Activated CD8-positive, alpha-beta T cell treated with anti-CD3 and anti-CD28 coated beads for 36 hours (primary cell): ENCODE results near the gene CNP. TPM values are rescaled to one million over a fixed set of nuclear protein-coding genes. Genes with fewer than 3 reads are reported as not detected.
"Not testable (repeated sequence)": the region's sequence is repeated elsewhere in the genome, so short reads cannot be mapped to it uniquely, and the experiment has no call there.

Experiments
- ATAC-seq: fragments of 200-7000 bp; cut with Tn5 transposase; one replicate; pipeline ENCODE4 v1.10.0; 2021; ENCODE audit warnings: mild to moderate bottlenecking, moderate library complexity
- CTCF ChIA-PET: fragments of 350-600 bp; sonication (Branson Sonifier 250); formaldehyde crosslinking; loops from one replicate; lab custom pipeline; 2021; ENCODE audit warnings: antibody characterized with exemption; lab: Charles Lee
- POLR2A ChIA-PET: fragments of 350-600 bp; sonication (Branson Sonifier 250); formaldehyde crosslinking; loops from one replicate; lab custom pipeline; 2021; ENCODE audit warnings: antibody characterized with exemption; lab: Charles Lee
- DNase-seq: peaks from one replicate; pipeline ENCODE4 v3.0.0-alpha.2; 2020
- H3K27ac Mint-ChIP-seq: one replicate; pipeline ENCODE4 v1.8.0; 2021; ENCODE audit warnings: mild to moderate bottlenecking, mixed read lengths
- H3K27me3 Mint-ChIP-seq: one replicate; pipeline ENCODE4 v1.8.0; 2021; ENCODE audit warnings: mixed read lengths
- H3K36me3 Mint-ChIP-seq: one replicate; pipeline ENCODE4 v1.8.0; 2021; ENCODE audit warnings: low read depth, mixed read lengths
- H3K4me1 Mint-ChIP-seq: one replicate; pipeline ENCODE4 v1.8.0; 2021; ENCODE audit warnings: low read depth, mixed read lengths
- H3K4me3 Mint-ChIP-seq: one replicate; pipeline ENCODE4 v1.8.0; 2021; ENCODE audit warnings: mild to moderate bottlenecking, moderate library complexity, mixed read lengths
- H3K9me3 Mint-ChIP-seq: one replicate; pipeline ENCODE4 v1.8.0; 2021; ENCODE audit warnings: mixed read lengths
- intact Hi-C: fragments of 100-400 bp; cut with micrococcal nuclease; formaldehyde crosslinking; loops from one replicate; pipeline ENCODE4 v1.10.0; 2022
- total RNA-seq, 2 experiments: library from RNA; stranded (reverse); gene quantifications; one replicate each; pipeline ENCODE4 v1.2.3, GENCODE V29; 2021
- TF ChIP-seq, protein P1 (sequence below): fragments of 200-600 bp; IDR thresholded peaks from one replicate; pipeline ENCODE4 v1.8.0; 2022; ENCODE audit warnings: antibody characterized with exemption, mild to moderate bottlenecking

The CNP gene
- total RNA-seq, 2 experiments from 2014 or later, result 50.1 to 54.5 TPM

DNA sequence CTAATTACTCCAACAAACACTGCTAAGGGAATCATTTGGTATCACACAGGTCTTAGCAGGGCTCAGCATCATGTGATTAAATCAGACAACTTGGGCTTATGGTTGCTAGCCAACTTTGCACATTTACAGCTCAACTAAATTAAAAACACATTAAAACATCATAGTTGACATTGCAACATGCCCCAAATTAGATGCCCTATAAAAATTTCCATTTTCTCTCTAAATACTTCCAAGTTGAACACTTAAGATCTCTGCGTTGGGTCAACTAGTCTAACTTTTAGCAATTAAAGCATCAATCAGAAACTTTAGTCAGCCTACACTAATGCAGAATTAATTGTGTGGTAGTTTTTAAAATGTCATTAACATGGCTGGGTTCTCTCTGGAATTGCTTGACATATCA is 38.6 kb downstream of the CNP start:
- no peak for ATAC-seq
- peaks cover 40% of the 10 kb centered on the region for H3K4me1 Mint-ChIP-seq
- H3K4me3 Mint-ChIP-seq, result no peak overlapping the region
- H3K27ac Mint-ChIP-seq, result peak overlapping the region; percentile 48
- CTCF ChIA-PET, result interaction anchor here (1.3 to 1.9 kb wide), 3 partner anchors 8 to 15 kb away, joined by 4 to 11 read pairs (median 6); partner anchors contain the start of gene NKIRAS2
- TF ChIP-seq, protein P1, sequence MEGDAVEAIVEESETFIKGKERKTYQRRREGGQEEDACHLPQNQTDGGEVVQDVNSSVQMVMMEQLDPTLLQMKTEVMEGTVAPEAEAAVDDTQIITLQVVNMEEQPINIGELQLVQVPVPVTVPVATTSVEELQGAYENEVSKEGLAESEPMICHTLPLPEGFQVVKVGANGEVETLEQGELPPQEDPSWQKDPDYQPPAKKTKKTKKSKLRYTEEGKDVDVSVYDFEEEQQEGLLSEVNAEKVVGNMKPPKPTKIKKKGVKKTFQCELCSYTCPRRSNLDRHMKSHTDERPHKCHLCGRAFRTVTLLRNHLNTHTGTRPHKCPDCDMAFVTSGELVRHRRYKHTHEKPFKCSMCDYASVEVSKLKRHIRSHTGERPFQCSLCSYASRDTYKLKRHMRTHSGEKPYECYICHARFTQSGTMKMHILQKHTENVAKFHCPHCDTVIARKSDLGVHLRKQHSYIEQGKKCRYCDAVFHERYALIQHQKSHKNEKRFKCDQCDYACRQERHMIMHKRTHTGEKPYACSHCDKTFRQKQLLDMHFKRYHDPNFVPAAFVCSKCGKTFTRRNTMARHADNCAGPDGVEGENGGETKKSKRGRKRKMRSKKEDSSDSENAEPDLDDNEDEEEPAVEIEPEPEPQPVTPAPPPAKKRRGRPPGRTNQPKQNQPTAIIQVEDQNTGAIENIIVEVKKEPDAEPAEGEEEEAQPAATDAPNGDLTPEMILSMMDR, result no peak
- H3K9me3 Mint-ChIP-seq, result no peaks in the 10 kb centered on the region
- DNase-seq, result no peak
- intact Hi-C loops, result no loop called here
- H3K27me3 Mint-ChIP-seq, result no peaks in the 10 kb centered on the region
- POLR2A ChIA-PET, result interaction anchor here (0.6 to 1.2 kb wide), 2 partner anchors 12 to 39 kb away, joined by 4 to 5 read pairs; partner anchors contain the start of gene DNAJC7
- H3K36me3 Mint-ChIP-seq, result peaks cover 21% of the 10 kb centered on the region

DNA sequence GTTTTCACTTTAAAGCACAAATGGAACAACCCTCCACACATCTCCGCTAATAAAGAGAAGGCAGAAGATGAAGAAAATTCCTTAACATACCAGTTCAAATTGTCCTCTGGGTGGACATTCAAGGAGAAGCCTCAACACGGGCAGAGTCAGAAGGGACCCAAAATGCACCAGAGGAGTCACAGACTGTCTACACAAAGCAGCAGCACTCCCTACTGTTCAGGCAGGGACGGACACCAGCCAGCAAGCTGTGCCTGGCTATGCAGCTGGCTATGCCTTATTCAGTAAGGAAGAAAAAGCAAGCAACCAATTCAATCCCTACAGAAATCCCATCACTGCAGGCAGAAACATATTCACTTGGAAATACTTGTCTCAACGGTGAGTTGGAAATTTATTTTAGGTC is 42.6 kb downstream of the CNP start:
- ChIA-PET POLR2A (interaction anchor here (1.8 kb wide), 1 partner anchor 10 kb away, joined by 5 read pairs; no protein-coding TSS in a partner anchor), CTCF (interaction anchor here (1.1 to 1.3 kb wide), 2 partner anchors 11 to 46 kb away, joined by 3 to 4 read pairs; partner anchors contain the start of gene NKIRAS2)
- no peak overlapping the region for H3K4me3 Mint-ChIP-seq

DNA sequence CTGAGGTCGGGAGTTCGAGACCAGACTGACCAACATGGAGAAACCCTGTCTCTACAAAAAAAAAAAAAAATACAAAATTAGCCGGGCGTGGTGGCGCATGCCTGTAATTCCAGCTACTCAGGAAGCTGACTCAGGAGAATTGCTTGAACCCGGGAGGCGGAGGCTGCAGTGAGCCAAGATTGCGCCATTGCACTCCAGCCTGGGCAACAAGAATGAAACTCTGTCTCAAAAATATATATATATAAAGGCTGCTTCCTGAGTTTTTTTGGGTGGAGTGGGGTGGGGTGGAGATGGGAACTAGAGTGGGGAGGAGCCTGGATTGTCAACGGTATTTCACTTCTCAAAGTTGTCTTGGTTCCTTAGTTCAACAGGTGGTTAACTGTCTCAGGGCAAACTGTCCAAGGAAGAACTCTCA is 43.7 kb downstream of the CNP start:
- peak overlapping the region; percentile 50 for H3K27ac Mint-ChIP-seq
- H3K27me3 Mint-ChIP-seq, H3K9me3 Mint-ChIP-seq, H3K4me3 Mint-ChIP-seq, POLR2A ChIA-PET, intact Hi-C loops, DNase-seq, ATAC-seq: not testable (repeated sequence)
- CTCF ChIA-PET, result interaction anchor here (1.1 to 1.3 kb wide), 2 partner anchors 10 to 47 kb away, joined by 3 to 4 read pairs; partner anchors contain the start of gene NKIRAS2
- peaks cover 23% of the 10 kb centered on the region for H3K36me3 Mint-ChIP-seq
- peaks cover 51% of the 10 kb centered on the region for H3K4me1 Mint-ChIP-seq

More for the DNA sequence above, 42.6 kb downstream of the CNP start:
- H3K4me1 Mint-ChIP-seq, result peaks cover 58% of the 10 kb centered on the region
- H3K9me3 Mint-ChIP-seq, result no peaks in the 10 kb centered on the region
- intact Hi-C loops, result no loop called here
- H3K36me3 Mint-ChIP-seq, result peaks cover 18% of the 10 kb centered on the region
- no peaks in the 10 kb centered on the region for H3K27me3 Mint-ChIP-seq
- DNase-seq, result peak; percentile 13
- ATAC-seq, result no peak
- H3K27ac Mint-ChIP-seq, result no peak overlapping the region
- TF ChIP-seq, protein P1, result no peak

DNA sequence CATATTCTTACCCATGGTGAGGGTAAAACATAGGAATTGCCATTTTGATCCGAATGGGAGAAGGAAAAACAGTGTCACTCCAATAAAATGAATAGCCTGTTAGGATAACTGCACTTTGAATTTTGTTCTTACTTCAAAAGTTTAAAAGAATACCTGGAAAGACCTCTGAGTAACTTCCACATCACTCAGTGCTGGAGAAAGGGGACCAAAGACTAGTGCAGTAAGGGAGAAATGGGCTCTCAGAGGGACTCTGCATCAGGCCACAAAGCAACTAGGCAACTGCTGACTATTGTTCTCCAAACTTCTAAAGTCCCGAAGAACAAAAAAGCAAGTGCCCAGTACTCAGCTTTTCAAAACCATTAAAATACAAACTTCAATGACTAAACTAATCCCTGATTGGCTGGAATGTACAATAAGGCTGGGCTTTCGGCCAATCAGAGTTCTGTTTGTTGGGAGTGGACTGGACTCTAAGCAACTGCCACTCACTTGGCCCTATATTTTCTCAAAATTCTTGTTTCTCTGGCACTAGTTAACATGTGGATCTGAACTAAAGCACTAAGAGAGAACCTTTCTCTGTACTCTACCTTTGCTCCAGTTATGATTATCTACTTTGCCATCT is 44.4 kb downstream of the CNP start:
- H3K4me1 Mint-ChIP-seq, result peaks cover 55% of the 10 kb centered on the region

DNA sequence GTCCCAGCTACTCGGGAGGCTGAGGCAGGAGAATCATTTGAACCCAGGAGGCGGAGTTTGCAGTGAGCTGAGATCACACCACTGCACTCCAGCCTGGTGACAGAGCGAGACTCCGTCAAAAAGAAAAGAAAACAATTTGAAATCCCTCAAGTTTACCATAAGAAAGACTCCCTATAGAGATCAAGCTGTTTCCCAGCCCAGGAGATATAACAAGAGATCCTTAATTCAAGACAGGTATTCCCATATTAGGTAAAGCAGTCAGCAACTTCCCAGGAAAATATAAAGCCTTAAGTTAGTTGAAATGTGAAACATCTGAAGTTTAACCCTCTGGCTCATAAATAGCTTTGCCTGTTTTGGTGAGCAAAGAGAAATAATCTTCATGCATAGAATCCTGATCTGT is 45.8 kb downstream of the CNP start:
- peaks cover 35% of the 10 kb centered on the region for H3K36me3 Mint-ChIP-seq
- ATAC-seq, H3K27ac Mint-ChIP-seq, DNase-seq, H3K4me3 Mint-ChIP-seq, H3K27me3 Mint-ChIP-seq, intact Hi-C loops, H3K9me3 Mint-ChIP-seq: not testable (repeated sequence)
- peaks cover 56% of the 10 kb centered on the region for H3K4me1 Mint-ChIP-seq
- ChIA-PET POLR2A (interaction anchor here (0.7 to 0.8 kb wide), 2 partner anchors 16 to 89 kb away, joined by 3 read pairs; no protein-coding TSS in a partner anchor), CTCF (interaction anchor here (1.5 to 2.1 kb wide), 2 partner anchors 8 to 11 kb away, joined by 6 to 7 read pairs; no protein-coding TSS in a partner anchor)

More for the DNA sequence above, 44.4 kb downstream of the CNP start:
- peaks cover 29% of the 10 kb centered on the region for H3K36me3 Mint-ChIP-seq
- ChIA-PET POLR2A (no interaction called here), CTCF (interaction anchor here (1.0 to 2.1 kb wide), 2 partner anchors 9 to 13 kb away, joined by 5 to 7 read pairs; partner anchors contain the start of gene NKIRAS2)
- H3K27me3 Mint-ChIP-seq, result no peaks in the 10 kb centered on the region
- TF ChIP-seq, protein P1, result no peak
- H3K9me3 Mint-ChIP-seq, result no peaks in the 10 kb centered on the region
- ATAC-seq (no peak), DNase-seq (peak; percentile 42)
- intact Hi-C loops, result no loop called here
- H3K27ac Mint-ChIP-seq, result peak overlapping the region; percentile 50
- no peak overlapping the region for H3K4me3 Mint-ChIP-seq

DNA sequence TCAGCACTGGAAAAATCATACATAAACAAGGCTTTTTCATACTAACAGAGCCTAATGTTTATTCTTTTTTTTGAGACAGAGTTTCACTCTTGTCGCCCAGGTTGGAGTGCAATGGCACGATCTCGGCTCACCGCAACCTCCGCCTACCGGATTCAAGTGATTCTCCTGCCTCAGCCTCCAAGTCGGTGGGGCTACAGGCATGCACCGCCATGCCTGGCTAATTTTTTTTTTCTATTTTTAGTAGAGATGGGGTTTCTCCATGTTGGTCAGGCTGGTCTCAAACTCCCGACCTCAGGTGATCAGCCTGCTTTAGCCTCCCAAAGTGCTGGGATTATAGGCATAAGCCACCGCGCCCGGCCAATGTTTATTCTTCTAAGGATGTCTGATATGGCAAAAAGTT is 47.1 kb downstream of the CNP start:
- H3K27me3 Mint-ChIP-seq, ATAC-seq, H3K9me3 Mint-ChIP-seq, H3K4me3 Mint-ChIP-seq, H3K27ac Mint-ChIP-seq, intact Hi-C loops, DNase-seq: not testable (repeated sequence)
- ChIA-PET POLR2A (interaction anchor here (0.7 to 1.1 kb wide), 2 partner anchors 26 to 117 kb away, joined by 3 read pairs; no protein-coding TSS in a partner anchor), CTCF (interaction anchor here (0.9 to 1.5 kb wide), 3 partner anchors 9 to 104 kb away, joined by 3 to 6 read pairs (median 4); no protein-coding TSS in a partner anchor)
- H3K36me3 Mint-ChIP-seq, result peaks cover 34% of the 10 kb centered on the region
- peaks cover 63% of the 10 kb centered on the region for H3K4me1 Mint-ChIP-seq
